ENCODE data around the gene RITA1. TPM values are rescaled to one million over a fixed set of nuclear protein-coding genes. Genes with fewer than 3 reads are reported as not detected.

Gene RITA1
- polyA plus RNA-seq, 2 of the 4 experiments (the other 2 are of a cell fraction) = 18.6 to 20.5 TPM

GRCh38 chr12:113200021-113200797 lies 14.7 kb downstream of the RITA1 start:
- DNase-seq (ENCODE audit: low read depth in 1 of 2, low spot score in 1 of 2) = no peak
- Histone ChIP-seq H3K4me2 (no peak overlapping the region), H3K9me3 (no peaks in the 10 kb centered on the region), H3K4me1 (peaks cover 2% of the 10 kb centered on the region; the same call in 2 of the 3 replicates), H3K4me3 (no peak overlapping the region), H3K27ac (0 out of 6 replicates have a peak overlapping the region, but pooled peaks of 1 of the 2 experiments have one; percentile 15)
- POLR2A ChIA-PET = no interaction called here
- no peak for FAIRE-seq
- CTCF ChIA-PET = interaction anchor here (0.8 to 4.0 kb wide), 4 partner anchors 10 to 225 kb away, joined by 3 to 12 read pairs (median 4); no protein-coding TSS in a partner anchor
- no peak for TF ChIP-seq ELK1 (IDR thresholded peaks at IDR 0.05; ENCODE audit: low read depth, low read length)
- TF ChIP-seq ZSCAN20 (CRISPR knock-in tag; IDR thresholded peaks at IDR 0.05) = no peak
- TF ChIP-seq PHF8 (IDR thresholded peaks at IDR 0.05; ENCODE audit: borderline replicate concordance, low read depth) = no peak
- no peak for TF ChIP-seq ZNF302 (CRISPR knock-in tag; IDR thresholded peaks at IDR 0.05)
- no peak for TF ChIP-seq CEBPB (IDR thresholded peaks at IDR 0.05)
- no peak for TF ChIP-seq USF2 (IDR thresholded peaks at IDR 0.05)
- TF ChIP-seq SMC3 (IDR thresholded peaks at IDR 0.05) = no peak
- no peak for TF ChIP-seq FOXS1 (CRISPR knock-in tag; IDR thresholded peaks at IDR 0.05)
- no peak for TF ChIP-seq KDM1A (IDR thresholded peaks at IDR 0.05; ENCODE audit: low read depth)
- no peak for TF ChIP-seq CHD4 (IDR thresholded peaks at IDR 0.05; ENCODE audit: borderline replicate concordance)
- TF ChIP-seq GATA3 (IDR thresholded peaks at IDR 0.05; ENCODE audit: borderline replicate concordance) = no peak
- no peak for TF ChIP-seq TP53 (CRISPR knock-in tag; IDR thresholded peaks at IDR 0.05)
- no peak for TF ChIP-seq SREBF2 (IDR thresholded peaks at IDR 0.05)
- no peak for TF ChIP-seq HES2 (IDR thresholded peaks at IDR 0.05)
- TF ChIP-seq POLR2A (IDR thresholded peaks at IDR 0.05; ENCODE audit: low read length) = no peak
- TF ChIP-seq FOSL2 (IDR thresholded peaks at IDR 0.05) = no peak
- no peak for TF ChIP-seq FOSL2 (CRISPR knock-in tag; IDR thresholded peaks at IDR 0.05)
- no peak for TF ChIP-seq NPAS2 (CRISPR knock-in tag; IDR thresholded peaks at IDR 0.05; ENCODE audit: borderline replicate concordance)
- TF ChIP-seq MAX (IDR thresholded peaks at IDR 0.05) = no peak
- no peak for ATAC-seq
- whole genome bisulfite sequencing (ENCODE audit: missing lambda C conversion rate) = 83% methylated on average over 8 of the region's 12 CpGs

GRCh38 chr12:113201187-113202177 lies 16.0 kb downstream of the RITA1 start:
- ChIA-PET CTCF (interaction anchor here (0.7 to 4.0 kb wide), 5 partner anchors 9 to 224 kb away, joined by 3 to 12 read pairs (median 4); no protein-coding TSS in a partner anchor), POLR2A (no interaction called here)
- ATAC-seq (no peak), DNase-seq (ENCODE audit: low read depth in 1 of 2, low spot score in 1 of 2) (no peak), FAIRE-seq (no peak)
- 84% methylated on average over 14 of the region's 14 CpGs for WGBS (ENCODE audit: missing lambda C conversion rate)
- no peak overlapping the region for H3K27ac ChIP-seq
- no peak overlapping the region for H3K4me3 ChIP-seq
- TF ChIP-seq MAFK (IDR thresholded peaks at IDR 0.05; ENCODE audit: partially characterized antibody) = peak; percentile 62
- no peak for TF ChIP-seq SMC3 (IDR thresholded peaks at IDR 0.05)
- TF ChIP-seq ELK1 (IDR thresholded peaks at IDR 0.05; ENCODE audit: low read depth, low read length) = no peak
- no peaks in the 10 kb centered on the region for H3K4me1 ChIP-seq
- no peaks in the 10 kb centered on the region for H3K9me3 ChIP-seq
- no peak overlapping the region for H3K4me2 ChIP-seq
